Natural killer cell (primary cell): Measurements from ENCODE around the gene UBC. TPM values are rescaled to one million over a fixed set of nuclear protein-coding genes. Genes with fewer than 3 reads are reported as not detected.

Source experiments
- ATAC-seq, 3 donors: fragments of 150-1000 bp in 2 of 3; fragments of 200-7000 bp in 1 of 3; cut with Tn5 transposase; 1 replicate in 1 of 3; 2 replicates in 2 of 3; pipeline ENCODE4 v1.10.0; 2021; ENCODE audit warnings: mild to moderate bottlenecking in 2 of 3, moderate library complexity in 2 of 3
- DNase-seq, 2 donors: peaks; one replicate each; pipeline versions ENCODE4 v3.0.0 to v3.0.0-alpha.2; 2013 to 2021; ENCODE audit warnings: mixed read lengths in 1 of 2
- H3K27ac ChIP-seq: one replicate; pipeline ENCODE4 v1.5.1; 2013; ENCODE audit warnings: mild to moderate bottlenecking, low read length
- H3K27me3 ChIP-seq: one replicate; pipeline ENCODE4 v1.6.1; 2013; ENCODE audit warnings: low read length; ENCODE audit not compliant: control insufficient read depth, insufficient read depth
- H3K36me3 ChIP-seq: one replicate; pipeline ENCODE4 v1.6.1; 2013; ENCODE audit warnings: low read length; ENCODE audit not compliant: control insufficient read depth, insufficient read depth
- H3K4me1 ChIP-seq: one replicate; pipeline ENCODE4 v1.6.1; 2013; ENCODE audit warnings: low read length; ENCODE audit not compliant: control insufficient read depth, insufficient read depth
- H3K4me3 ChIP-seq: one replicate; pipeline ENCODE4 v1.5.1; 2013; ENCODE audit warnings: low read length
- H3K9me3 ChIP-seq: one replicate; pipeline ENCODE4 v1.6.1; 2013; ENCODE audit warnings: low read length; ENCODE audit not compliant: control insufficient read depth, insufficient read depth
- H3K27ac Mint-ChIP-seq, 2 donors: one replicate each; pipeline ENCODE4 v1.8.0; 2022; ENCODE audit warnings: mild to moderate bottlenecking in 2 of 2, mixed read lengths in 2 of 2, moderate library complexity in 1 of 2
- H3K27me3 Mint-ChIP-seq, 2 donors: one replicate each; pipeline ENCODE4 v1.8.0; 2022; ENCODE audit warnings: low read depth in 2 of 2, mixed read lengths in 2 of 2
- H3K36me3 Mint-ChIP-seq: one replicate; pipeline ENCODE4 v1.8.0; 2022; ENCODE audit warnings: mixed read lengths
- H3K4me1 Mint-ChIP-seq, 2 donors: one replicate each; pipeline ENCODE4 v1.8.0; 2022; ENCODE audit warnings: mixed read lengths in 2 of 2
- H3K4me3 Mint-ChIP-seq: one replicate; pipeline ENCODE4 v1.8.0; 2022; ENCODE audit warnings: mild to moderate bottlenecking, moderate library complexity, mixed read lengths
- H3K9me3 Mint-ChIP-seq, 2 donors: one replicate each; pipeline ENCODE4 v1.8.0; 2022; ENCODE audit warnings: mixed read lengths in 2 of 2
- CTCF ChIP-seq: fragments of 200-600 bp; IDR thresholded peaks from one replicate; pipeline ENCODE4 v1.8.0; 2022; ENCODE audit warnings: antibody characterized with exemption
- WGBS: methylation state at CpG from one replicate; pipeline ENCODE4 v1.1.7; 2013; ENCODE audit warnings: missing lambda C conversion rate; ENCODE audit not compliant: insufficient coverage; 5-methylcytosine and 5-hydroxymethylcytosine counted together
- intact Hi-C: fragments of 100-400 bp; cut with micrococcal nuclease; formaldehyde crosslinking; loops from one replicate; pipeline ENCODE4 v1.14.2; 2022
- total RNA-seq, 4 donors: library from RNA; stranded (reverse); fragments of 120-200 nt in 1 of 4; gene quantifications; one replicate each; pipeline versions ENCODE4 v1.2.3 to v1.2.4, GENCODE V29; 2013 to 2022

UBC gene
- total RNA-seq, 3 donors from 2014 or later (not counting 1 experiment from before 2014, with no cell fraction given) = 1,276 to 1,737 (median 1,334) TPM

DNA sequence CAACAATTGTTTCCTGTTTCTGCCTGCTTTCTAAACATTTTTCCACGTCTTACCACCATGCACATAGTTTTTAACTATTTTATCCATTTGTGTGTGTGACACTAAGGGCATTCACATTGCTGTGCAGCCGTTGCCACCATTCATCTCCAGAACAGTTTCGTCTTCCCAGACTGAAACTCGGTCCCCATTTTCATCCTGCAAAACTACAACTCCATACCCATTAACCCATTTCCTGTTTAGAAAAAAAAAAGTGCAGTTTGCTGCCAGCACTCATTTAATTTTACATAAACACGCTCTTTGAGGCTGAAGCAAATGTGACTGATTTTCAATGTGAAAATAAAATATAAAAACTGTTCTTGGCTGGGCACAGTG, 15.5 kb downstream of the UBC start:
- DNase-seq = no peak
- Histone ChIP-seq H3K4me3 (no peak overlapping the region), H3K36me3 (no peaks in the 10 kb centered on the region), H3K27ac (no peak overlapping the region), H3K9me3 (no peaks in the 10 kb centered on the region), H3K27me3 (no peaks in the 10 kb centered on the region), H3K4me1 (peaks cover 10% of the 10 kb centered on the region)
- H3K4me3 Mint-ChIP-seq = no peak overlapping the region
- H3K36me3 Mint-ChIP-seq = peaks cover 7% of the 10 kb centered on the region
- no peaks in the 10 kb centered on the region for H3K9me3 Mint-ChIP-seq
- TF ChIP-seq CTCF = no peak
- no peak overlapping the region for H3K27ac Mint-ChIP-seq
- peaks cover 0 to 3% of the 10 kb centered on the region in 2 donors for H3K27me3 Mint-ChIP-seq
- peaks cover 13 to 21% of the 10 kb centered on the region in 2 donors for H3K4me1 Mint-ChIP-seq
- intact Hi-C loops = no loop called here
- ATAC-seq = no peak
- WGBS = 73% methylated on average over 5 of the region's 5 CpGs

GRCh38 chr12:124898200-124898922, 16.1 kb downstream of the UBC start:
- intact Hi-C loops = no loop called here
- Histone ChIP-seq H3K27me3 (no peaks in the 10 kb centered on the region), H3K4me3 (no peak overlapping the region), H3K9me3 (no peaks in the 10 kb centered on the region), H3K4me1 (peaks cover 10% of the 10 kb centered on the region), H3K27ac (no peak overlapping the region), H3K36me3 (no peaks in the 10 kb centered on the region)
- ATAC-seq = peak; percentile 77 to 84 (median 82)
- WGBS = 5% methylated on average over 18 of the region's 18 CpGs
- TF ChIP-seq CTCF = no peak
- H3K4me1 Mint-ChIP-seq = peaks cover 13 to 21% of the 10 kb centered on the region in 2 donors
- no peaks in the 10 kb centered on the region for H3K9me3 Mint-ChIP-seq
- H3K4me3 Mint-ChIP-seq = peak overlapping the region; percentile 9
- peaks cover 7% of the 10 kb centered on the region for H3K36me3 Mint-ChIP-seq
- peaks cover 0 to 3% of the 10 kb centered on the region in 2 donors for H3K27me3 Mint-ChIP-seq
- DNase-seq = peak in 1 of 2 donors; percentile 89
- H3K27ac Mint-ChIP-seq = peak overlapping the region in 1 of 2 donors; percentile 11

DNA sequence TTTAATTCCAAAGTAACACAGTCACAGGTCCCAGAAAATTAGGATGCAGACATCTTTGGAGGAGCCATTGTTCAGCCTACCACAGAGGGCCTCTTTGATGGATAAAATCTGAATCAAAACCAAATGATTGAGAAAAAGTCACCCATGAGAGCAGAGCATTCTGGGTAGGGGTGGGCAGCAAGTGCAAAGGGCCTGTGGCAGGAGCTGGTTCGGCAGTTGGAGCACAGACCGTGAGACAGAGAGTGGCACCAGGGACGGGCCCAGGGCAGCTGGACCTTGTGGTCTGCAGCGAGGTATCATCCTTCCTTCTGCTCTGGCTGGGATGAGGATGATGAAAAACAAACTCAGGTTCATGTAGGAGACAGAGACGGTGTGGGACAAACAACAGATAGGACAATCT, 18.0 kb downstream of the UBC start:
- Histone ChIP-seq H3K27me3 (no peaks in the 10 kb centered on the region), H3K36me3 (no peaks in the 10 kb centered on the region), H3K4me3 (no peak overlapping the region), H3K9me3 (no peaks in the 10 kb centered on the region), H3K27ac (no peak overlapping the region), H3K4me1 (peaks cover 10% of the 10 kb centered on the region)
- DNase-seq (no peak), ATAC-seq (no peak)
- no peak overlapping the region for H3K27ac Mint-ChIP-seq
- peaks cover 0 to 3% of the 10 kb centered on the region in 2 donors for H3K27me3 Mint-ChIP-seq
- peaks cover 7% of the 10 kb centered on the region for H3K36me3 Mint-ChIP-seq
- intact Hi-C loops = no loop called here
- 94% methylated on average over 5 of the region's 5 CpGs for WGBS
- H3K4me1 Mint-ChIP-seq = peaks cover 13 to 21% of the 10 kb centered on the region in 2 donors
- no peak overlapping the region for H3K4me3 Mint-ChIP-seq
- no peak for TF ChIP-seq CTCF
- H3K9me3 Mint-ChIP-seq = no peaks in the 10 kb centered on the region
